SK-N-SH treated with all-trans-retinoic acid at 6 μM for 48 hours (cell line): ENCODE measurements around the gene DROSHA.

Experiments
- ATAC-seq: fragments of 200-7000 bp; cut with Tn5 transposase; 3 replicates; pipeline ENCODE4 v1.9.1; 2020; ENCODE audit warnings: mild to moderate bottlenecking, moderate library complexity
- BACH2 ChIP-seq: fragments of 250-450 bp; sonication (Bioruptor Pico); IDR thresholded peaks from 2 replicates; pipeline ENCODE4 v1.9.0; 2021; ENCODE audit warnings: mild to moderate bottlenecking, borderline replicate concordance
- CSDC2 ChIP-seq: fragments of 250-450 bp; sonication (Bioruptor Pico); IDR thresholded peaks from 2 replicates; pipeline ENCODE4 v1.5.0; 2020; ENCODE audit warnings: mild to moderate bottlenecking, moderate library complexity
- ESRRG ChIP-seq: fragments of 250-450 bp; sonication (Bioruptor Pico); IDR thresholded peaks from 2 replicates; pipeline ENCODE4 v1.6.1; 2021; ENCODE audit warnings: mild to moderate bottlenecking
- GLIS3 ChIP-seq: fragments of 250-450 bp; sonication (Bioruptor Pico); IDR thresholded peaks from 2 replicates; pipeline ENCODE4 v1.5.0; 2020; ENCODE audit warnings: mild to moderate bottlenecking, moderate library complexity
- ISL1 ChIP-seq: fragments of 250-450 bp; sonication (Bioruptor Pico); IDR thresholded peaks from 2 replicates; pipeline ENCODE4 v2.1.2; 2022; ENCODE audit warnings: mild to moderate bottlenecking, moderate library complexity
- OSR1 ChIP-seq: fragments of 250-450 bp; sonication (Bioruptor Pico); IDR thresholded peaks from 2 replicates; pipeline ENCODE4 v1.8.0; 2022; ENCODE audit warnings: moderate library complexity, mild to moderate bottlenecking, inconsistent platforms
- PPARA ChIP-seq: fragments of 250-450 bp; sonication (Bioruptor Pico); IDR thresholded peaks from 2 replicates; pipeline ENCODE4 v1.5.0; 2020; ENCODE audit warnings: mild to moderate bottlenecking, borderline replicate concordance
- RARB ChIP-seq: fragments of 250-450 bp; sonication (Bioruptor Pico); IDR thresholded peaks from 2 replicates; pipeline ENCODE4 v1.8.0; 2021; ENCODE audit warnings: mild to moderate bottlenecking, moderate library complexity
- SNAI2 ChIP-seq: fragments of 250-450 bp; sonication (Bioruptor Pico); IDR thresholded peaks from 2 replicates; pipeline ENCODE4 v1.5.0; 2020; ENCODE audit warnings: mild to moderate bottlenecking, moderate library complexity
- TOX ChIP-seq: fragments of 250-450 bp; sonication (Bioruptor Pico); IDR thresholded peaks from 2 replicates; pipeline ENCODE4 v1.8.0; 2021; ENCODE audit warnings: mild to moderate bottlenecking, moderate library complexity, borderline replicate concordance
- ZC3H10 ChIP-seq: fragments of 250-450 bp; sonication (Bioruptor Pico); IDR thresholded peaks from 2 replicates; pipeline ENCODE4 v1.5.1; 2021; ENCODE audit warnings: mild to moderate bottlenecking, moderate library complexity
- ZFP30 ChIP-seq: fragments of 450-650 bp; formaldehyde crosslinking; IDR thresholded peaks from 2 replicates; pipeline ENCODE4 v1.5.0; 2022; ENCODE audit warnings: mild to moderate bottlenecking, moderate library complexity
- ZNF565 ChIP-seq: fragments of 450-650 bp; formaldehyde crosslinking; conservative IDR thresholded peaks from 2 replicates; pipeline ENCODE4 v1.5.0; 2020; ENCODE audit warnings: low read depth, mild to moderate bottlenecking, moderate library complexity
- ZNF8 ChIP-seq: fragments of 450-650 bp; formaldehyde crosslinking; IDR thresholded peaks from 2 replicates; pipeline ENCODE4 v1.5.0; 2020; ENCODE audit warnings: mild to moderate bottlenecking, moderate library complexity
- TF ChIP-seq, protein P1 (sequence below): fragments of 250-450 bp; sonication (Bioruptor Pico); IDR thresholded peaks from 2 replicates; pipeline ENCODE4 v1.5.0; 2020; ENCODE audit warnings: mild to moderate bottlenecking, moderate library complexity
- TF ChIP-seq, protein P2 (sequence below): fragments of 250-450 bp; sonication (Bioruptor Pico); IDR thresholded peaks from 2 replicates; pipeline ENCODE4 v1.8.0; 2020; ENCODE audit warnings: mild to moderate bottlenecking, moderate library complexity, borderline replicate concordance
- TF ChIP-seq, protein P3 (sequence below): fragments of 250-450 bp; sonication (Bioruptor Pico); IDR thresholded peaks from 2 replicates; pipeline ENCODE4 v1.5.1; 2021; ENCODE audit warnings: mild to moderate bottlenecking, moderate library complexity
- TF ChIP-seq, protein P4 (sequence below): fragments of 250-450 bp; sonication (Bioruptor Pico); IDR thresholded peaks from 2 replicates; pipeline ENCODE4 v1.5.1; 2020; ENCODE audit warnings: low read depth, mild to moderate bottlenecking, moderate library complexity
- TF ChIP-seq, protein P5 (sequence below): fragments of 250-450 bp; sonication (Bioruptor Pico); IDR thresholded peaks from 2 replicates; pipeline ENCODE4 v1.8.0; 2021; ENCODE audit warnings: low read depth, mild to moderate bottlenecking, moderate library complexity, borderline replicate concordance

The DROSHA gene

DNA sequence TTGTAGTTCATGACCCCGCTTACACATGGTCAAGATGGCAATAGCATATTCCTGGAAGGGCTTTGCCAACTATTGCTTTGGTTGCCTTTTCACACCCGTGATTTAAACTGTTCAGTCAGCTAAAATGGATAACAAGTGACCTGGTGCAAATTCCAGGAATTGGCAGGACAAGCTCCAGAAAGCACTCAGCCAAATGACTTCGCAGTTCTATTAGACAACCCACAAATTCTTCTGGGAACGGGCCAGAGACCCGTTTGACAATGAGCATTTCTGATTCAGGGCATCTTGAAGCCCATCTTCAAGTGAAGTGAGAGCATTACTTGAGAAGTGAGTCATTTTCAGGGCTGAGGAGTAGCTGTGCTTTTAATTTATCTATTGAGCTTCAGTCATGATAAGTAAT lies 165.0 kb downstream of the DROSHA start (continued):
- TF ChIP-seq, protein P1, sequence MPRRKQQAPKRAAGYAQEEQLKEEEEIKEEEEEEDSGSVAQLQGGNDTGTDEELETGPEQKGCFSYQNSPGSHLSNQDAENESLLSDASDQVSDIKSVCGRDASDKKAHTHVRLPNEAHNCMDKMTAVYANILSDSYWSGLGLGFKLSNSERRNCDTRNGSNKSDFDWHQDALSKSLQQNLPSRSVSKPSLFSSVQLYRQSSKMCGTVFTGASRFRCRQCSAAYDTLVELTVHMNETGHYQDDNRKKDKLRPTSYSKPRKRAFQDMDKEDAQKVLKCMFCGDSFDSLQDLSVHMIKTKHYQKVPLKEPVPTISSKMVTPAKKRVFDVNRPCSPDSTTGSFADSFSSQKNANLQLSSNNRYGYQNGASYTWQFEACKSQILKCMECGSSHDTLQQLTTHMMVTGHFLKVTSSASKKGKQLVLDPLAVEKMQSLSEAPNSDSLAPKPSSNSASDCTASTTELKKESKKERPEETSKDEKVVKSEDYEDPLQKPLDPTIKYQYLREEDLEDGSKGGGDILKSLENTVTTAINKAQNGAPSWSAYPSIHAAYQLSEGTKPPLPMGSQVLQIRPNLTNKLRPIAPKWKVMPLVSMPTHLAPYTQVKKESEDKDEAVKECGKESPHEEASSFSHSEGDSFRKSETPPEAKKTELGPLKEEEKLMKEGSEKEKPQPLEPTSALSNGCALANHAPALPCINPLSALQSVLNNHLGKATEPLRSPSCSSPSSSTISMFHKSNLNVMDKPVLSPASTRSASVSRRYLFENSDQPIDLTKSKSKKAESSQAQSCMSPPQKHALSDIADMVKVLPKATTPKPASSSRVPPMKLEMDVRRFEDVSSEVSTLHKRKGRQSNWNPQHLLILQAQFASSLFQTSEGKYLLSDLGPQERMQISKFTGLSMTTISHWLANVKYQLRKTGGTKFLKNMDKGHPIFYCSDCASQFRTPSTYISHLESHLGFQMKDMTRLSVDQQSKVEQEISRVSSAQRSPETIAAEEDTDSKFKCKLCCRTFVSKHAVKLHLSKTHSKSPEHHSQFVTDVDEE (CRISPR knock-in tag): no peak
- TF ChIP-seq, protein P2, sequence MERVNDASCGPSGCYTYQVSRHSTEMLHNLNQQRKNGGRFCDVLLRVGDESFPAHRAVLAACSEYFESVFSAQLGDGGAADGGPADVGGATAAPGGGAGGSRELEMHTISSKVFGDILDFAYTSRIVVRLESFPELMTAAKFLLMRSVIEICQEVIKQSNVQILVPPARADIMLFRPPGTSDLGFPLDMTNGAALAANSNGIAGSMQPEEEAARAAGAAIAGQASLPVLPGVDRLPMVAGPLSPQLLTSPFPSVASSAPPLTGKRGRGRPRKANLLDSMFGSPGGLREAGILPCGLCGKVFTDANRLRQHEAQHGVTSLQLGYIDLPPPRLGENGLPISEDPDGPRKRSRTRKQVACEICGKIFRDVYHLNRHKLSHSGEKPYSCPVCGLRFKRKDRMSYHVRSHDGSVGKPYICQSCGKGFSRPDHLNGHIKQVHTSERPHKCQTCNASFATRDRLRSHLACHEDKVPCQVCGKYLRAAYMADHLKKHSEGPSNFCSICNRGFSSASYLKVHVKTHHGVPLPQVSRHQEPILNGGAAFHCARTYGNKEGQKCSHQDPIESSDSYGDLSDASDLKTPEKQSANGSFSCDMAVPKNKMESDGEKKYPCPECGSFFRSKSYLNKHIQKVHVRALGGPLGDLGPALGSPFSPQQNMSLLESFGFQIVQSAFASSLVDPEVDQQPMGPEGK (CRISPR knock-in tag): peak; percentile 77
- TF ChIP-seq CSDC2 (CRISPR knock-in tag) (peak; percentile 82; the same call in 1 of the 2 replicates), PPARA (CRISPR knock-in tag) (no peak)
- TF ChIP-seq, protein P3, sequence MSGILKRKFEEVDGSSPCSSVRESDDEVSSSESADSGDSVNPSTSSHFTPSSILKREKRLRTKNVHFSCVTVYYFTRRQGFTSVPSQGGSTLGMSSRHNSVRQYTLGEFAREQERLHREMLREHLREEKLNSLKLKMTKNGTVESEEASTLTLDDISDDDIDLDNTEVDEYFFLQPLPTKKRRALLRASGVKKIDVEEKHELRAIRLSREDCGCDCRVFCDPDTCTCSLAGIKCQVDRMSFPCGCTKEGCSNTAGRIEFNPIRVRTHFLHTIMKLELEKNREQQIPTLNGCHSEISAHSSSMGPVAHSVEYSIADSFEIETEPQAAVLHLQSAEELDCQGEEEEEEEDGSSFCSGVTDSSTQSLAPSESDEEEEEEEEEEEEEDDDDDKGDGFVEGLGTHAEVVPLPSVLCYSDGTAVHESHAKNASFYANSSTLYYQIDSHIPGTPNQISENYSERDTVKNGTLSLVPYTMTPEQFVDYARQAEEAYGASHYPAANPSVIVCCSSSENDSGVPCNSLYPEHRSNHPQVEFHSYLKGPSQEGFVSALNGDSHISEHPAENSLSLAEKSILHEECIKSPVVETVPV (CRISPR knock-in tag): no peak
- TF ChIP-seq, all 23 proteins: peak for 8

DNA sequence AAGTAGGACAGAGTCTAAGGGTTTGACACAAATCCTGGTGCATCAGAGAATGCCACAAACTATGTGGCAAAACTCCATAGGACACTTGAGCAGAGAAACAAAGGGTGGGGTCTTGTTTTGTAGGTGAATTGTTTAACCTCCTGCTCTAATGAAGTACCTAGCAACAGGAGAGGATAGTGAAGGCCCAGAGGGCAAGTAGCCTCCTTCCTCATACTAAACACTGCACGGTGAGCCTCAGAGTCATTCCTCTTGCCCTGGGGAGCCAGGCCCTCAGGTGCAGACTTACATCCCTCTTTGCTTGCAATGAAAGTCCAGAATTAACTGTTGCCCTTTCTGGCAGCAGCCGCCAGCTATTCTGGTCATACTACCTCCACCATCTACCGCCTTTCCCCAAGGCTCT lies 166.1 kb downstream of the DROSHA start:
- TF ChIP-seq ZNF565 (CRISPR knock-in tag) (no peak), RARB (CRISPR knock-in tag) (no peak), ZFP30 (CRISPR knock-in tag) (no peak), ZNF8 (CRISPR knock-in tag) (no peak), ESRRG (no peak), GLIS3 (CRISPR knock-in tag) (no peak)
- TF ChIP-seq, protein P4, sequence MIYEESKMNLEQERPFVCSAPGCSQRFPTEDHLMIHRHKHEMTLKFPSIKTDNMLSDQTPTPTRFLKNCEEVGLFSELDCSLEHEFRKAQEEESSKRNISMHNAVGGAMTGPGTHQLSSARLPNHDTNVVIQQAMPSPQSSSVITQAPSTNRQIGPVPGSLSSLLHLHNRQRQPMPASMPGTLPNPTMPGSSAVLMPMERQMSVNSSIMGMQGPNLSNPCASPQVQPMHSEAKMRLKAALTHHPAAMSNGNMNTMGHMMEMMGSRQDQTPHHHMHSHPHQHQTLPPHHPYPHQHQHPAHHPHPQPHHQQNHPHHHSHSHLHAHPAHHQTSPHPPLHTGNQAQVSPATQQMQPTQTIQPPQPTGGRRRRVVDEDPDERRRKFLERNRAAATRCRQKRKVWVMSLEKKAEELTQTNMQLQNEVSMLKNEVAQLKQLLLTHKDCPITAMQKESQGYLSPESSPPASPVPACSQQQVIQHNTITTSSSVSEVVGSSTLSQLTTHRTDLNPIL (CRISPR knock-in tag): no peak
- ATAC-seq: no peak; the same call in 2 of the 3 replicates

DNA sequence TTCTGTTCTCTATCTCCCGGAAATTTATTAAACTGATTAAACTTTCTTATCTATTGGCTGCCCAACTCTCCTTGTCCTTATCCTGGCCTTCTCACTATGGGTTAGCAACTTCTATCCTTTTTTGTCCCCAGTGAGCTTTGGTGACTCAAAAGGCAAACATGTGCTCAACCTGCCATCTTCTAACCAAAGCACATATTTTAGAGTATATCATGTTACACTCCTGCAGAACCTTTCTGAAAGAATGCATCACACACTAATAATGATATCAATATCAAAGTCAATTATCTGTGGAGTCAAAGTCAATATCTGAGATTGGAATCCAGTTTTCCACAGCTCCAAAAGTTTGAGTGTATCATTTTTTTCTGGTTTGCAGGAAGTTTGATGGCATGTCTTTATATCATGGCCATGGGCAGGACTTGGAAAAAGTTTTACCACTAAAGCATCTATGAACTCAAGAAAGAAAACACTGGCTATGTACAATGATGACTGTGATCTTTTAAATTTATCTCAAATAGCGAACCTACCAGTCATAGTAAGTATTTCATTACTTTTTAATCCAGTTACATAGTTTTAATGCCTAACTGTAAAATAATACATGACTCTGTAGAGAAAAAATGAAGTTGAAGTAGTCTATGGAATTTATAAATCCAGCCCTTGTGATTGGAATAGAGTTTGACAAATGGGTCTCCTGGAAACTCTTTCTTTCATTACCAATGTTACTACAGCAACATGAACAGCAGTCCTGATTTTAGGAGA lies 166.8 kb downstream of the DROSHA start:
- TF ChIP-seq TOX (CRISPR knock-in tag): 0 out of 2 replicates have a peak, but pooled peaks have one; percentile 82
- peak; percentile 68; the same call in 1 of the 2 replicates for TF ChIP-seq SNAI2
- TF ChIP-seq, protein P4 (CRISPR knock-in tag): no peak
- TF ChIP-seq BACH2 (CRISPR knock-in tag): no peak
- TF ChIP-seq, protein P5, sequence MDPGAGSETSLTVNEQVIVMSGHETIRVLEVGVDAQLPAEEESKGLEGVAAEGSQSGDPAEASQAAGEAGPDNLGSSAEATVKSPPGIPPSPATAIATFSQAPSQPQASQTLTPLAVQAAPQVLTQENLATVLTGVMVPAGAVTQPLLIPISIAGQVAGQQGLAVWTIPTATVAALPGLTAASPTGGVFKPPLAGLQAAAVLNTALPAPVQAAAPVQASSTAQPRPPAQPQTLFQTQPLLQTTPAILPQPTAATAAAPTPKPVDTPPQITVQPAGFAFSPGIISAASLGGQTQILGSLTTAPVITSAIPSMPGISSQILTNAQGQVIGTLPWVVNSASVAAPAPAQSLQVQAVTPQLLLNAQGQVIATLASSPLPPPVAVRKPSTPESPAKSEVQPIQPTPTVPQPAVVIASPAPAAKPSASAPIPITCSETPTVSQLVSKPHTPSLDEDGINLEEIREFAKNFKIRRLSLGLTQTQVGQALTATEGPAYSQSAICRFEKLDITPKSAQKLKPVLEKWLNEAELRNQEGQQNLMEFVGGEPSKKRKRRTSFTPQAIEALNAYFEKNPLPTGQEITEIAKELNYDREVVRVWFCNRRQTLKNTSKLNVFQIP (CRISPR knock-in tag): 0 out of 2 replicates have a peak, but pooled peaks have one; percentile 8
- TF ChIP-seq ESRRG: no peak
- 0 out of 2 replicates have a peak, but pooled peaks have one; percentile 40 for TF ChIP-seq OSR1 (CRISPR knock-in tag)
- TF ChIP-seq, protein P2 (CRISPR knock-in tag): peak; percentile 26; the same call in 1 of the 2 replicates
- TF ChIP-seq RARB (CRISPR knock-in tag): 0 out of 2 replicates have a peak, but pooled peaks have one; percentile 17
- TF ChIP-seq ISL1: peak; percentile 91
- TF ChIP-seq ZC3H10: peak; percentile 13
- TF ChIP-seq CSDC2 (CRISPR knock-in tag): 0 out of 2 replicates have a peak, but pooled peaks have one; percentile 3
- TF ChIP-seq ZNF8 (CRISPR knock-in tag): no peak
- TF ChIP-seq, all 23 proteins: peak for 9
- ATAC-seq: peak; percentile 71
